Measurements from ENCODE around the gene ZNF24.

Gene ZNF24

DNA sequence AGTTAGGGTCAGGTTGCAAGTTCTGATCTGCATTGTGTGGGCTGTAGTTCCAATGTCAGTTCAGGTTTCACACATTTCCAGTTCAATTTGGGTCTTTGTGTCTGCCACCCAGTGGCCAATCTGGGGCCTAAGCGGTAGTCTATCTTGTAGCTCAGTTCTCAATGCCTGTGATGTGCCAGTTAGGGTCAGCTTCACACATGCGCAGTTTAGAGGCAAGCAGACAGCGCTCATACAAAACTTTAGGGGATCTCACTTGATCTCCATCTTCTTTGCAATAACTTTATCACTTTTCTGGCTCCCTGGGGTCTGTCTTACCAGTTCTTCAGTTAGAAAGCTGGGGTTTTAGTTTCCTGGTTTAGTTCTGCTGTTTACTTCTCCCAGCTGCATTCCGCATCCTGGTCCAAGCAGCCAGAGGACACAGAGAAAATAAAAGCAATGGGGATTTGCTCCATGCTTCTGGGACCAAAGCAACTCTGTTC is 11.0 kb upstream of the ZNF24 start:
- DNase-seq (ENCODE audit: low read depth in 4 of 4, low spot score in 1 of 4): peak in 2 of 4 experiments; percentile 29 to 34

DNA sequence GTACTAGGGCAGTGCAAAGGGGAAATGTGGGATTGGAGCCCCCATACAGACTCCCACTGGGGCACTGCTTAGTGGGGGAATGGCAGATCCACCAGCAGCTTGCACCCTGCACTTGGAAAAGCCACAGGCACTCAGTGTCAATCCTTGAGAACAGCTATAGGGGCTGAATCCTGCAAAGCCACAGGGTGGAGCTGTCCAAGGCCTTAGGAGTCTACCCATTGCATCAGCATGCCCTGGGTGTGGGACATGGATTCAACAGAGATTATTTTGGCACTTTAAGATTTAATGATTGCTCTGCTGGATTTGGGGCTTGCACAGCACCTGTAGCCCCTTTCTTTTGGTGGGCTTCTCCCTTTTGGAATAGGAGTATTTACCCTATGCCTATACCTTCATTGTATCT is 8.6 kb upstream of the ZNF24 start:
- no peak for DNase-seq (ENCODE audit: low read depth in 4 of 4, low spot score in 1 of 4)

DNA sequence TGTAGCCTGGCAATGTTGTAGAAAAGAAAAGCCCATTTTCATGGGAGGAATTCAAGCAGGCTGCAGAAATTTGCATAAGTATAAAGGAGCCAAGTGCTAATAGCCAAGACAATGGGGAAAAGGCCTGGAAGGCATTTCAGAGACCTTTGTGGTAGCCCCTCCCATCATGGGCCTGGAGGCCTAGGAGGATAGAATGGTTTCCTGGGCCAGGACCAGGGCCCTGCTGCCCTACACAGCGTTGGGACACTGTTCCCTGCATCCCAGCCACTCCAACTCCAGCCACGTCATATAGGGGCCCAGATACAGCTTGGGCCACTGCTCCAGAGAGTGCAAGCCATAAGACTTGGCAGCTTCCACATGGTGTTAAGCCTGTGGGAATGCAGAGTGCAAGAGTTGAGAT is 8.1 kb upstream of the ZNF24 start:
- DNase-seq (ENCODE audit: low read depth in 4 of 4, low spot score in 1 of 4): no peak

DNA sequence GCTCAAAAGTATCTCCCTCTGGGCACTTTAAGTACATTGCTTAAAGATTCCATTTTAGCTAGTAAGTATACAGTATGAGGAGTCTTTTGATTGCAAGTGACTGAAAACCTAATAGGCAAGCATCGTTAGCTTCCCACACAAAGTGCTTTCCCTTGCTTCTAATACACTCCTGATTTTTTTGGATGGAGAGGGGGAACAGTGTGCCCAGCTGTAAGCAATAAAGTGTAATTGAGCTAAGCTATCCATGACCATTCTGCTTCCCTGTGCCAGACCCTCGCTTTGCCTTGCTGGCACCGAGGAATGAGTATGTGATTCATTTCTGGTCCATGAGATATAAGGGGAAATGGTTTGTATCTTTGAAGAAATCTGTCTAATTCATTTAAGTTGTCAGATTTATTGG is 3.8 kb upstream of the ZNF24 start:
- DNase-seq (ENCODE audit: low read depth in 4 of 4, low spot score in 1 of 4): no peak

DNA sequence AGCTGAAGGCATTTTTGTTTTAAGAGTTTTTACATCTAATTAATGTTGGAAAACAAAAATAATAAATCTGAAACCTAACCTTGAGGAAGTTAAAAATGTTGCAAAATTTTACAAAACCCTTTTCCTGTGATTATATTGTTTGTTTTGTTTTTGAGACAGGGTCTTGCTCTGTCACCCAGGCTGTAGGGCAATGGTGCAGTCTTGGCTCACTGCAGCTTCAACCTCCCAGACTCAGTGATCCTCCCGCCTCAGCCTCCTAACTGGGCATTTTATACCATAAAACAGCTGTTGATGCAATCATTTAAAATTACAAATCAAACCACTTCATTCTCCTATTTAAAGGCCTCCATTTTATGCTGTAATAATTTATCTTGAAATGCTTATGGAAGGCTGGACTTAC is 1.7 kb upstream of the ZNF24 start:
- no peak for DNase-seq (ENCODE audit: low read depth in 4 of 4, low spot score in 1 of 4)

DNA sequence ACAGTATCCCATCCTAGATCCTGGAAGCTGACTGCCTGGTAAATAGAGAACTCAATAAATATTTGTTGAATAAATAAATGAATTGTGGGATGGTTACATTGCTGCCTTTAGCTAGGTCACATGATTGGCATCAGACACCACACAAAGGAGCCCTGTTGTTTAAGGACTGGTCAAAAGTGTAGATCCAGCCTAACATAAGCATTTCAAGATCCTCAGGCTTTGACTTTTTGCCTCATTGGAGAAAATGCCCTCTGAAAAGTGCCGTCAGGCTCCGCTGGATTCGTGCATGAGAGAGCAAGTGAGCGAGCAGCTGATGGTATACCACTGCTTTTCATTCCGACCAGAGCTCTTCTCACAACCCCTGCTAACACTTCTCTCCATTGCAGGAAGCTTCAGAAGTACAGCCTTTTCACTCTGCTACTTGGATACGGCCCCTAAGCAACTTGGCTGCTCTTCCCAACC is 1.3 kb upstream of the ZNF24 start:
- no peak for DNase-seq (ENCODE audit: low read depth in 4 of 4, low spot score in 1 of 4)

DNA sequence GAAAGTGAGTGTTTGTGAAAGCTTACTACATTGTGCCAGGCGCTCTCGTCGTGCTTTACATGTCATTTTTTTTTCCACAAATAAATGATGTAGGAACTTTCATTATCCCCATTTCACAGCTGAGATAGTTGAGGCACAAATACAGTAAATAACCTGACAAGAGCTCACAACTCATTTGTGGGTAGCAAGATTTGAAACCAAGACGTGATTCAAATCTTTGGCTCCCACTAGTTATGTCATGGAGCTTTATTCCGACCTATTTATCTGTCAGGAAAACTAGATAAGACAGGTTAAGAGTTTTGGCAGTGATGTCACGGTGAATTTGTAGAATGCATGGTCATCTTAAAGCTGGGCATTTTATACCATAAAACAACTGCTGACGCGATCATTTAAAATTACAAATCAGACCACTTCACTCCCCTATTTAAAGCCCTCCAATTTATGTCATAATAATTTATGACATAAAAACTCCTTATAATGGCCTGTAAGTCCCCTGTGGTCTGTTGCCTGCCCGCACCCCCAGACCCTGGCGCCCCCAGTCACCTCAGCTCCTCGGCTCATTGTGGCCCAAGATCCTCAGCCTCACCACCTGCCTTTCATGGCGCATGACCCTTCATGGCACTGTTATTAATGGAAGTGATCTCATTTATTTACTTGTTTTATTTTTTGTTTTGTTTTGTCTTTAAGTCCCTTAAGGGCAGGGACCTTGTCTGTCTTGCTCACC is 678 bp upstream of the ZNF24 start:
- no peak for DNase-seq (ENCODE audit: low read depth in 4 of 4, low spot score in 1 of 4)

DNA sequence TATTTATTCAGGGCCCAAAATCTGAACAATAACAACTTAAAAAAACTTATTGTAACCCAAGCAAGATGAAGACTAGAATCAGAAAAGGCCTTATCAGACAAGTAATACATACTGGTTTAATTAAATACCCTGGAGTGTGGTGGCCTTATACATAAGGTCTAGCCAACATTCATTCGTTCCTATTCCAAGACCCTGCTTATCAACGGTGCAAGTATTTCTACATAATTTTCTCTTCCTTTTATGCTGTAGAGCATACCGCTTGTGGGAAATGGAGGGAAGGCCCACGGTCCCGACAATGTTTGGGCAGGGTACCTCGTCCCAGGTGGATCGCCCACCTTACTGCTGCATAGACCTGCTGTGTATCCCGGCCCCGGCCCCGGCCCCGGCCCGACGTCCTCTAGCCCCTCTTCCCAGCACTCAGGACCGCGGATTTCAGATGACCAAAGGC is 708 bp downstream of the ZNF24 start:
- DNase-seq (ENCODE audit: low read depth in 4 of 4, low spot score in 1 of 4): no peak

DNA sequence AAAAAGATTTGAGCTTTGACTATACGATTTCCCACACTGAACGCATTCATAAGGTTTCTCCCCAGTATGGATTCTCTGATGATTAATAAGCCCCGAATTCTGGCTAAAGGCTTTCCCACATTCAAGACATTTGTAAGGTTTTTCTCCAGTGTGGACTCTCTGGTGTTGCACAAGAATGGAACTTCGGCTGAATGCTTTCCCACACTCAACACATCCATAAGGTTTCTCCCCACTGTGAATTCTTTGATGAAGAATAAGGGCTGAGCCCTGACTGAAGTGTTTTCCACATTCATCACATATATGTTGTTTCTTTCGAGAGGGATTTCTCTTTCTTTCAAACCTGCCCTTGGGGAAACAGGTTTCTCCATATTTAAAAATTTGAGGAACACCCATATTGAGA is 6.9 kb downstream of the ZNF24 start:
- no peak for DNase-seq (ENCODE audit: low read depth in 4 of 4, low spot score in 1 of 4)

DNA sequence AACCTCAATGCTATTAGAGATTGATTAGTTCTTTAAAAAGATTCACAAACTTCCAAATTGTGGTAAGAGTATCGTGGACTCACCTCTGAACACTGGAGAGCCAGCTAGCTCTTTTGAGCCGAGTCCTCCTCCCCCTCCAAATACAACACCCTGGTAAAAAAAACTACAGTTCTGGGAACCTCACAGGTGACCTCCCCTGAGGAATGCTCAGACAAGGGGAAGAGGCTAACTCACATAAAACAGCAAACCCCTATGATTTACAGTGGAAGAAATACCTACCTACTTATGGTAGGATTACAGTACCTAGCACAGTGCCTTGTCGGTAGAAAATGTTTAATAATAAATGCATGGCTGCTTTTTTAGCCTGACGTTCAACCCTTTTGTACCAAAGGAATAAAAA is 8.4 kb downstream of the ZNF24 start:
- no peak for DNase-seq (ENCODE audit: low read depth in 4 of 4, low spot score in 1 of 4)

DNA sequence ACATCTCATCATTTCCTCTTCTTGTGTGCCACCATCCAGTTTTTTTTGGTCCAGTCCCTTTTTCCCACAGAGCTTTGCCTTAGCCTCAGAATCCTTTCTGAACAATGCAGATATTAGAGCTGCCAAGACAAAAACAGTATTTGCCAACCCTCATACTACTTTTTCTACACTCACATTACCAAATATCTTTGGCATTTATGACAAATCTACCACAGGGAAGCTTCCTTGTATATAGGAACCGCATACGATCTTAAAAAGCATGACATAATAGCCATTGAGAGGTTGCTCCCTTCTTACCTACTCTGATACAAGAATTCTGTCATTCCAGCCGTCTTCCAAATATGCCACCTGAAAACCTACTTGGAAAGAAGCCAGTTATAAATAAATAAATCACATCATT is 9.4 kb downstream of the ZNF24 start:
- DNase-seq (ENCODE audit: low read depth in 4 of 4, low spot score in 1 of 4): no peak

DNA sequence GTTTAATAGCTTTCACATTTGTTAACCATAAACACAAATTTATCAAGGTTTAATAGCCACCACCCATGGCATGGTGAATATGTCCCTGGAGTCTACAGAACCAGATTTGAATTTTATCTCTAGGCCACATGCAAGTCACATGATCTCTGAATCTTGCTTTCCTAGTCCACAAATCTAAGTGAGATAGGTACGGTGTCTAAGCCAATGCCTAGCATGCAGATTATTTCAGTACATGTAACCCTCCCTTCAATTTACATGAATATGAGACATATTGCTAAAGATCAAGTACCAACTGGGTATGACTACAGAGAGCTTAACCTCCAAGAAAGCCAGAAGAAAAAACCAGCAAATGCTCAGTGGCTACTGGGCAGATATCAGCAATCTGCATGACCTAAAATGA is 10.0 kb downstream of the ZNF24 start:
- DNase-seq (ENCODE audit: low read depth in 4 of 4, low spot score in 1 of 4): no peak

DNA sequence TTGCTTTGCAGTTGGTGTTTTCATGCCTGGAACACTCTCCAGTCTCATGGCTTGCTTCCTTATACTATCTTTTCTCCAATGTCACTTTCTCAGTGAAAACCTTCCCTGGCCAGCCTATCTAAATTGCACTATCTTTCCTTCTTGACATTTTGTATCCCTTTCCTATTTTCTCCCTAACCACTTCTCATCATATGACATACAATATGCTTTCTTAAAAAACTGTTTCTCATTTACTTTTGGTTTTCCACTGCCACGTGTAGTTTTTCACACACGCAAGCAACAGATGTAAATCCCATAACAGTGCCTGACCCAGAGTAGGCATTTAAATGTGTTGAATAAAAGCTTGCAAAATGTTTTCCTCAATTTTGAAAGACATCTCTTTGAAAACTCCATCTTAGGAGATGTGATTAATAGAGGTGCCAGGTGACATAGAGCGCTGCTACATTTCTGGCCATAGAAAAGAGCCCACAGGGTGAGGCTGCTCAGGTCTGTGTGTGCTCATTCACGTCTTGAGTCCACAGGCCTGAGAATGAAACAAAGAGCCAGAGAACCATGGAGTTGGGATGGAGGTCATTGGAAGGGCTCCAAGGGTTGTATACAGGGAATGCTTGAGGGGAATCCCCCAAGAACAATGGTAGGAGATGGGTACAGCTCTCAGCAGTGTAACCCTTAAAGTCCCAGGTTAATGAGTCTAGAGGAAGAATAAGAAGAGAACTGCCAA is 12.7 kb downstream of the ZNF24 start:
- no peak for DNase-seq (ENCODE audit: low read depth in 4 of 4, low spot score in 1 of 4)

DNA sequence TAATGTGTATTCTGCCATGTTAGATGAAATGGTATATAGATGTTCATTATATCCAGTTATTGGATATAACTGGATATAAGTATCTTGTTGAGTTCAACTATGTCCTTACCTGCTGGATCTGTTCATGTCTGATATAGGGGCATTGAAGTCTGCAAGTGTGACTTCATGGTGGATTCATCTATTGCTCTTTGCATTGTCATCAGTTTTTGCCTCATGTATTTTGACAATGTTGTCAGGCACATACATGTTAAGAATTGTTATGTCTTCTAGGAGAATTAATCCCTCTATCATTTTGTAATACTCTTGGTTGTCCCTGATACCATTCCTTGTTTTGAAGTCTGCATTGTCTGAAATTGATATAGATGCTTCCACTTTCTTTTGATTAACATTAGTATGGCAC is 15.4 kb downstream of the ZNF24 start:
- DNase-seq (ENCODE audit: low read depth in 4 of 4, low spot score in 1 of 4): no peak

DNA sequence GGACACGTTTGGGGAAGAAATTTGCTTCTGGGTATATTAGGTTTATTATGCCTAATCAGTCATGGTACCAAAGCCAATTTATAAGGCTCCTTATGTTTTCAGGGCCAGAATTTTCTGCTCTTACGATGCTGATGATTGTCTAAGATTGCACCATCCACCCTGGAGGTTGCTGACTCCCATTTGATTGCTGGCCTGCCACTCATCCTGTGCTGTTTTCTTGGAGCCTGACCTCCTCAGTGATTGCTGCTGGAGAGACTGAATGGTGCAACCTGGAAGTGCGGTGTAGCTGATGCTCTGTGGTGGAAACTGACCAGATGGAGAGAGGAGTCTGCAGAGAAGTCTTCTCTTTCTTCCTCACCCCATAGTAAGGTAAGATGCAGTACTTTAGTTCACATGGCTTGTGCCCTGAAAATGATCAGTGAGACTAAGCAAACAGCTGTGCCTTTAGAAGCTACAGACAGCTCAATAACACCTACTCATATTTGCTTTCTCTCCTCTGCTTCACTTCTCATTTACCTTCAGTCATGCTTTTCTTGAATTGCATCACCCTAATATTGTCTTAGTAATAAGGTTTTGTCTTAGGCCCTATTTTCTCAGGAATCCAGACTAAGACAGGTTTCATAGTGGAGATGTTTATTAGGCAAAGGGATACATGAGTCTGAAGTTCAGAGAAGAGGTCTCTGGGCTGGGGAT is 17.4 kb downstream of the ZNF24 start:
- DNase-seq (ENCODE audit: low read depth in 4 of 4, low spot score in 1 of 4): no peak

DNA sequence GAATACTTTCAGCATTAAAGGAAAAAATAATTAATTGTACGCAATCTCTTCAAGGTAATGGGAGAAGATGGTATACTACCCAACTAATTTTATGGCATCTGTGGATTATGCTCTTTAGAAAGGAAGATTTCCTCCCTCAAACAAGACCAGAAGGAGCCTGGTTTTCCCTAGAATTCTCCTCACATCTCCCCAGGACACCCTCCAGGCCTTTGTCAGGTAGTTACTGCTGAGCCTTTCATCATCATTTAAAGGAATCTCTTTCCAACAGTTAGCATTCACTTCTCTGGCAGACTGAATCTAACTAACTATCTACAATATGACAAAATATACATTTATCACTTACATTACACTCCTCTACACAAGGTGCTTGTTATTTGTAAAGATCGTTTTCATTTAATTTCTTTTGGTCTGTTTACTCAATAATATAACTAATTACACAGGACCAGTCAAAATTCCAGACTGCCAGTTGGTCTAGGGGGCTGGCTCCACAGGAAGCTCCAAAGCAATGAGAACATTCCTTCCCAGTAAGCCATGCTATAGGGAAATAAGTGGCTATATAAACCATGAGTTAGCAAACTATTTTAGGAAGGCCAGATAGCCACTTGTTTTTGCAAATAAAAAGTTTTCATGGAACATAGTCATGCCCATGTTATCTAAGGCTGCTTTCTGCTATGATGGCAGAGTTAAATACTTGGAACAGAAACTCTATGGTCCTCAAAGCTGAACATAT is 19.1 kb downstream of the ZNF24 start:
- DNase-seq (ENCODE audit: low read depth in 4 of 4, low spot score in 1 of 4): no peak

DNA sequence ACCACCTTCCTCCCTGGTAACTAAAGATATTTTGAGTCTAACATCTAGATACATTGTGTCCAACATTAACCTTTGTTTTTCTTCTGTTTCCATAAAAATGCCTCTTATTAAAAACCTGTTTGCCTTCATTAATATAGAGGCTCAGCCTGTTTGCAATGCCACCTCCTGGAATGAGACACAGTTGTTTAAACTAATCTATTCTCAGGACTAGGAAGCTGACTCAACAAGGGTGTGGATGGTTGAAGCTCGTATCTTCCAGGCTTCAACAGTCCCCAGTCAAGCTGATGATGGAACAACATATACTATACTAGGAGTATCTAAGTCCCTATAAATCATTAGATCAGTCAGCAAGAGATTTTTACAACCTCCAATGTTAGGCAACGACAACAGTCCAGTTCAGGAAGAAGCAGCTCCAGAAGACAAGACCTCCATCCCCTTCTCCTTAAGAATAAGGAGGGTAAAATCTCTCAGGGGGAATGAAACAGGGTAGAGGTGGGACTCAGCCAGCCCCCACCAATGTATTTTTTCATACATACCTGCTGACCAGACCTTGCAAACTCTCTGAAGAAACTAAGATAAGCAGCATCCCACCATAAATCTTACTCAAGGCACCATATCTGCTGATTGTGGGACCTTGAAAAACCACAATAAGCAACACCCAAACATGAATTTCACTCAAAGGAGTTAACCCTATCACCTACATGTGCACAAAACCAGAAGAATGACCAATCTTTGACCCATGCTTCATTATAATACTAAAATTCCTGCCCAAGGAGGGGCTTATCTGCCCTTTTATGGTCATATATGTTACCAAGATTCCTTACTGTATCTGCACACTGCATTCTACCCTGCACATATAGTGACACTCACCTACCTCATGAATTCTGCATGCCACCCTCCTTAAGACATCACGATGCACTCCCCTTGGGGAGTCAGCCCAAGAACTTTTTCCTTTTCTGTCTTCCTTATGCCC is 21.4 kb downstream of the ZNF24 start:
- no peak for DNase-seq (ENCODE audit: low read depth in 4 of 4, low spot score in 1 of 4)

DNA sequence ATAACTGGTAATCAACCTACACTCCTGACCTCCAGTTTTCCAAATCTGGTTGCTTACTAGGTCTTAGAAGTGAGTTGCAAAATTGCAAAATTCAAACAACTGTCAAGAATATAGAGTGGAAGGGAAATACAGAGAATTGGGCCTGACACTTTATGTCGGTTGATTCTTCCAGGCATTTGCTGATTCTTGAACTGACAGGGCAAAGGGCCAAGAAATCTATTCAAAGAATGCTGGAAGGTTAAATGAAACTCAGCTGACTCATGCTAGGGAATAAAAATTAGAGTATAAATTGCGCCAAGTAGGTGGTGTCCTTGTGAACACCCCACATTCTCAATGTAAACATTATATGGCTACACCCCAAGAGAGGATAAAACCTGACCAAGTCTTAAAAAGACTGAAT is 32.7 kb downstream of the ZNF24 start:
- no peak for DNase-seq (ENCODE audit: low read depth in 4 of 4, low spot score in 1 of 4)

DNA sequence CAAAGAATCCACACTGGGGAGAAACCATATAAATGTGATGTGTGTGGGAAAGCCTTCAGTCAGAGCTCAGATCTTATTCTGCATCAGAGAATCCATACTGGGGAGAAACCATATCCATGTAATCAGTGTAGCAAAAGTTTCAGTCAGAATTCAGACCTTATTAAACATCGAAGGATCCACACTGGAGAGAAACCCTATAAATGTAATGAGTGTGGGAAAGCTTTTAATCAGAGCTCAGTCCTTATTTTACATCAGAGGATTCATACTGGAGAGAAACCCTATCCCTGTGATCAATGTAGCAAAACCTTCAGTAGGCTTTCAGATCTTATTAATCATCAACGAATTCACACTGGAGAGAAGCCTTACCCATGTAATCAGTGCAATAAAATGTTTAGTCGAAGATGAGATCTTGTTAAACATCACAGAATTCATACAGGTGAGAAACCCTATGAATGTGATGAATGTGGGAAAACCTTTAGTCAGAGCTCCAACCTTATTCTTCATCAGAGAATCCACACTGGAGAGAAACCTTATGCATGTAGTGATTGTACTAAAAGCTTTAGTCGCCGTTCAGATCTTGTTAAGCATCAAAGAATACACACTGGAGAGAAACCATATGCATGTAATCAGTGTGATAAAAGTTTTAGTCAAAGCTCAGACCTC is 37.5 kb downstream of the ZNF24 start:
- no peak for DNase-seq (ENCODE audit: low read depth in 4 of 4, low spot score in 1 of 4)

DNA sequence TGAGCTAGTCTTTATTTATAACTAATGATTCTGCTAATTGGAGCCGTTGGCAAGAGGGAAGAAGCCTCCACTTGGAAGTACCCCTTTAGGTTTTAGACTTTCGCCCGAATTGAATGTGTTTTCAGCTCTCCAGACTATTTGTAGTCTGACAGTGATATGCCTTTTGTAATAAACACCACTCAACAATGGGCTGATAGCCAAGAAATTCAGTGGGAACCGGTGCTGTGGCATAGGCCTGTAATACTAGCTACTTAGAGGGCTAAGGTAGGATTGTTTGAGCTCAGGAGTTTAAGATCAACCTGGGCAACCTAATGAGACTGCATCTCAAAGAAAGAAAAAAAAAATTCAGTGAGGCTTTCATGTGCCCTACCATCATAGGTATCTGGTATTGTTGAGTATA is 40.6 kb downstream of the ZNF24 start:
- DNase-seq (ENCODE audit: low read depth in 4 of 4, low spot score in 1 of 4): no peak
